GM23338 (cell line): ENCODE data around the gene CD7. TPM values are rescaled to one million over a fixed set of nuclear protein-coding genes. Genes with fewer than 3 reads are reported as not detected.

ENCODE experiments used
- ATAC-seq: fragments of 200-7000 bp; cut with Tn5 transposase; 3 replicates; pipeline ENCODE4 v1.9.1; 2020
- DNase-seq: peaks from one replicate; pipeline ENCODE4 v3.0.0-alpha.2; 2015; ENCODE audit warnings: low spot score
- H2AFZ ChIP-seq: fragments of 200-600 bp; sonication (generic); 2 replicates; pipeline ENCODE4 v1.8.0; 2016; ENCODE audit warnings: antibody characterized with exemption, mild to moderate bottlenecking, moderate library complexity
- H3F3A ChIP-seq: fragments of 200-600 bp; sonication (generic); replicated peaks from 2 replicates; pipeline ENCODE4 v1.8.0; 2017; ENCODE audit warnings: antibody characterized with exemption, mixed run types, low read depth
- H3K27ac ChIP-seq: fragments of 200-600 bp; sonication (generic); 2 replicates; pipeline ENCODE4 v1.6.1; 2016; ENCODE audit warnings: low read depth
- H3K27me3 ChIP-seq: fragments of 200-600 bp; sonication (generic); 2 replicates; pipeline ENCODE4 v1.8.0; 2016; ENCODE audit warnings: mild to moderate bottlenecking, mixed run types, moderate library complexity; ENCODE audit not compliant: insufficient read depth
- H3K36me3 ChIP-seq: fragments of 200-600 bp; sonication (generic); 2 replicates; pipeline ENCODE4 v1.8.0; 2016; ENCODE audit warnings: mild to moderate bottlenecking; ENCODE audit not compliant: insufficient read depth
- H3K4me1 ChIP-seq: fragments of 200-600 bp; sonication (generic); 2 replicates; pipeline ENCODE4 v1.8.0; 2016; ENCODE audit warnings: mild to moderate bottlenecking, moderate library complexity; ENCODE audit not compliant: insufficient read depth
- H3K4me2 ChIP-seq: fragments of 200-600 bp; sonication (generic); 2 replicates; pipeline ENCODE4 v1.7.1; 2017; ENCODE audit warnings: mixed run types
- H3K4me3 ChIP-seq: fragments of 200-600 bp; sonication (generic); 2 replicates; pipeline ENCODE4 v1.6.1; 2016; ENCODE audit warnings: mixed run types
- H3K79me2 ChIP-seq: fragments of 200-600 bp; sonication (generic); replicated peaks from 2 replicates; pipeline ENCODE4 v1.8.0; 2017; ENCODE audit warnings: mild to moderate bottlenecking; ENCODE audit not compliant: insufficient read depth
- H3K9me2 ChIP-seq: fragments of 200-600 bp; sonication (generic); 2 replicates; pipeline ENCODE4 v1.8.0; 2017; ENCODE audit not compliant: insufficient read depth
- H4K20me1 ChIP-seq: fragments of 200-600 bp; sonication (generic); replicated peaks from 2 replicates; pipeline ENCODE4 v1.8.0; 2017; ENCODE audit warnings: mild to moderate bottlenecking; ENCODE audit not compliant: insufficient read depth
- H3K27ac Mint-ChIP-seq: 2 replicates; pipeline ENCODE4 v1.8.0; 2020; ENCODE audit warnings: inconsistent platforms, mild to moderate bottlenecking, moderate library complexity, mixed read lengths
- H3K27me3 Mint-ChIP-seq: 3 replicates; pipeline ENCODE4 v1.8.0; 2022; ENCODE audit warnings: low read depth, mild to moderate bottlenecking, moderate library complexity, mixed read lengths, inconsistent platforms; ENCODE audit not compliant: insufficient read depth, poor library complexity
- H3K36me3 Mint-ChIP-seq: 3 replicates; pipeline ENCODE4 v1.8.0; 2021; ENCODE audit warnings: low read depth, mild to moderate bottlenecking, inconsistent platforms, moderate library complexity, mixed read lengths
- H3K4me1 Mint-ChIP-seq: 3 replicates; pipeline ENCODE4 v1.8.0; 2020; ENCODE audit warnings: mild to moderate bottlenecking, inconsistent platforms, mixed read lengths
- H3K4me3 Mint-ChIP-seq: 3 replicates; pipeline ENCODE4 v1.8.0; 2021; ENCODE audit warnings: moderate library complexity, mild to moderate bottlenecking, inconsistent platforms, mixed read lengths
- H3K9me3 Mint-ChIP-seq: 3 replicates; pipeline ENCODE4 v1.8.0; 2020; ENCODE audit warnings: moderate library complexity, mild to moderate bottlenecking, inconsistent platforms, mixed read lengths
- CREB1 ChIP-seq: fragments of 250-450 bp; sonication (Bioruptor Pico); IDR thresholded peaks from 2 replicates; pipeline ENCODE4 v1.5.0; 2020; ENCODE audit warnings: low read depth, mild to moderate bottlenecking, moderate library complexity
- CTCF ChIP-seq, 2 experiments: fragments of 200-600 bp in 1 of 2; sonication (generic) in 1 of 2; conservative IDR thresholded peaks; 2 replicates each; pipeline versions ENCODE4 v1.5.1 to v1.6.1; 2016 to 2017; ENCODE audit warnings: antibody characterized with exemption in 2 of 2, low read depth in 2 of 2, mild to moderate bottlenecking in 2 of 2, moderate library complexity in 1 of 2
- ETS1 ChIP-seq: IDR thresholded peaks from 2 replicates; pipeline ENCODE4 v1.6.1; 2016; ENCODE audit warnings: antibody characterized with exemption
- JUNB ChIP-seq: IDR thresholded peaks from one replicate; pipeline ENCODE4 v1.6.1; 2016; ENCODE audit warnings: antibody characterized with exemption; ENCODE audit not compliant: unreplicated experiment
- NANOG ChIP-seq: IDR thresholded peaks from 2 replicates; pipeline ENCODE4 v1.6.1; 2016; ENCODE audit warnings: antibody characterized with exemption, borderline replicate concordance
- POLR2AphosphoS5 ChIP-seq: IDR thresholded peaks from 2 replicates; pipeline ENCODE4 v1.6.1; 2016; ENCODE audit warnings: antibody characterized with exemption, low read depth
- REST ChIP-seq: IDR thresholded peaks from one replicate; pipeline ENCODE4 v1.6.1; 2018; ENCODE audit warnings: antibody characterized with exemption; ENCODE audit not compliant: unreplicated experiment
- ZNF114 ChIP-seq: fragments of 250-450 bp; sonication (Bioruptor Pico); IDR thresholded peaks from 2 replicates; pipeline ENCODE4 v1.5.0; 2020; ENCODE audit warnings: mild to moderate bottlenecking, moderate library complexity
- ZNF331 ChIP-seq: fragments of 250-450 bp; sonication (Bioruptor Pico); IDR thresholded peaks from 2 replicates; pipeline ENCODE4 v1.5.0; 2020; ENCODE audit warnings: low read depth, mild to moderate bottlenecking, moderate library complexity
- polyA plus RNA-seq: library from polyadenylated mRNA; unstranded; fragments of >200 nt; fragmentation: Nextera tagmentation; extraction: Ambion mirVana; gene quantifications from 2 replicates; pipeline ENCODE4 v1.2.1, GENCODE V29; 2016
- total RNA-seq: library from RNA; depleted of rRNA; stranded (reverse); fragments of >200 nt; shearing (Covaris generic); gene quantifications from 2 replicates; pipeline ENCODE4 v1.2.3, GENCODE V29; 2014

Gene CD7
- total and polyA plus RNA-seq, 2 experiments from 2014 or later = 0.42 to 0.44 TPM

DNA sequence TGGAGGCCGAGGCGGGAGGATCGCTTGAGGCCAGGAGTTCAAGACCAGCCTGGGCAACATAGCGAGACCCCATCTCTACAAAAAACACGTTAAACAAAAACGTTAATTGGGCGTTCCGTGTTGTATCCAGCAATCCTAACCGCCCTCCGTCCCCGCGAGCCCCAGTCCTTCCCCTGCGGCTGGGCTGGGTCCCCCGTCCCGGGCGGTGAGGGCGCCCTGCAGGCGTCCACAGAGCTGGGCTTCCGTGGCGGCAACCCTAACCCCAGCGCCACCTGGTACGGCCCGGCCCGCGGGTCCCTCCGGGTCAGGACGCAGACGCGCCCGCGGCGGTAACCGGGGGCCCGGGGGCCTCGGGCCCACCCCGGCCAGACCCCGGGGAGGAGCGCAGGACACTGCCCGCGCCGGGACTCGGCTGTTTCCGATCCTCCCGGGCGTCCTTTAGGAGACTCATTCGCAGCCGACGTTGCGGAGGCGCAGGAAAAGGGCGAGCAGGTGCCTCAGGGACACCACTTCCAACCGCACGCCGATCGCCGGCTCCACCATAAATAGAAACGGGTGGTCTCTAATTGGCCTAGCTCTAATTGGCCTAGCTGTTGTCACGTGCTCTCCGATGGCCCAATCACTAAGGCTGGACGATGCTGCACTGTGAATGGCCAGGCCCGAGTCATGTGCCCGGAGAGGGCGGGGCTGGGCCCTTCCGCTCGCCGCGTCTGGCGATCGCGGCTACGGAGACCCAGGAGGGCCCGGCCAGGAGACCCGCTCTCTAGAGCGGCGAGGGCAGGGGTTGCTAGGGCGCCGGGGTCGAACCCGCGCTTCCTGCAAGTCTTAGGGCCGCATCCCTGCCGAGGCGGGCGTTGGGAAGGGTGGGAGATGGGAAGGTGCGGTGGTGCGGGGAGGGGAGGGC, 24.9 kb downstream of the CD7 start:
- DNase-seq (peak; percentile 99), ATAC-seq (peak; percentile 96)
- Mint-ChIP-seq H3K4me1 (peaks cover 23% of the 10 kb centered on the region), H3K9me3 (no peaks in the 10 kb centered on the region), H3K4me3 (peak overlapping the region; percentile 80), H3K27me3 (peaks cover 8% of the 10 kb centered on the region), H3K27ac (no peak overlapping the region), H3K36me3 (no peaks in the 10 kb centered on the region)
- no peaks in the 10 kb centered on the region for H3K9me2 ChIP-seq
- H3K4me3 ChIP-seq = peak overlapping the region; percentile 77
- peak overlapping the region; percentile 87 for H3K27ac ChIP-seq
- H3K27me3 ChIP-seq = peaks cover 4% of the 10 kb centered on the region; the same call in 1 of the 2 replicates
- H3K4me1 ChIP-seq = peaks cover 8% of the 10 kb centered on the region; the same call in 1 of the 2 replicates
- peak overlapping the region; percentile 76; the same call in 1 of the 2 replicates for H2AFZ ChIP-seq
- no peaks in the 10 kb centered on the region for H4K20me1 ChIP-seq
- peak overlapping the region; percentile 83 for H3K4me2 ChIP-seq
- 0 out of 2 replicates have a peak, but pooled peaks cover 3% of the 10 kb centered on the region for H3K79me2 ChIP-seq
- TF ChIP-seq ZNF114 (CRISPR knock-in tag) (no peak), CREB1 (CRISPR knock-in tag) (no peak), NANOG (no peak), POLR2AphosphoS5 (peak; percentile 90)
- H3F3A ChIP-seq = peaks cover 19% of the 10 kb centered on the region
- H3K36me3 ChIP-seq = no peaks in the 10 kb centered on the region

GRCh38 chr17:82291582-82292250, 25.7 kb downstream of the CD7 start:
- H3K4me1 ChIP-seq = peaks cover 8% of the 10 kb centered on the region; the same call in 1 of the 2 replicates
- H3K36me3 ChIP-seq = no peaks in the 10 kb centered on the region
- H4K20me1 ChIP-seq = no peaks in the 10 kb centered on the region
- peak overlapping the region; percentile 76; the same call in 1 of the 2 replicates for H2AFZ ChIP-seq
- TF ChIP-seq ETS1 (no peak), ZNF331 (no peak), JUNB (no peak), REST (no peak), CTCF (conservative IDR thresholded peaks at IDR 0.05; ENCODE audit: low read depth in 2 of 2) (no peak), ZNF114 (CRISPR knock-in tag) (no peak), POLR2AphosphoS5 (no peak)
- ATAC-seq = no peak
- DNase-seq = no peak
- 0 out of 2 replicates have a peak, but pooled peaks cover 3% of the 10 kb centered on the region for H3K79me2 ChIP-seq
- H3K4me2 ChIP-seq = peak overlapping the region; percentile 83
- H3F3A ChIP-seq = peaks cover 17% of the 10 kb centered on the region
- peaks cover 16% of the 10 kb centered on the region for H3K4me1 Mint-ChIP-seq
- H3K27me3 ChIP-seq = peaks cover 4% of the 10 kb centered on the region; the same call in 1 of the 2 replicates
- H3K27ac Mint-ChIP-seq = no peak overlapping the region
- no peaks in the 10 kb centered on the region for H3K9me2 ChIP-seq
- no peaks in the 10 kb centered on the region; the same call in 2 of the 3 replicates for H3K36me3 Mint-ChIP-seq
- peaks cover 8% of the 10 kb centered on the region for H3K27me3 Mint-ChIP-seq
- peak overlapping the region; percentile 67 for H3K4me3 Mint-ChIP-seq
- H3K27ac ChIP-seq = peak overlapping the region; percentile 87
- peak overlapping the region; percentile 77 for H3K4me3 ChIP-seq
- no peaks in the 10 kb centered on the region; the same call in 2 of the 3 replicates for H3K9me3 Mint-ChIP-seq
